ENCODE measurements around the gene C12orf76.
A peak's percentile ranks its signal among the peaks of the same experiment; 100 is the strongest.
"Not testable (repeated sequence)": the region's sequence is repeated elsewhere in the genome, so short reads cannot be mapped to it uniquely, and the experiment has no call there.

C12orf76 gene

GRCh38 chr12:110020956-110021355, 27.4 kb downstream of the C12orf76 start:
- DNase-seq = no peak

- no peak for DNase-seq
Measured at GRCh38 chr12:110015132-110015531, 33.2 kb downstream of the C12orf76 start.

GRCh38 chr12:110012659-110013058, 35.7 kb downstream of the C12orf76 start:
- DNase-seq = no peak

GRCh38 chr12:110012137-110012536, 36.2 kb downstream of the C12orf76 start:
- DNase-seq = no peak

GRCh38 chr12:110010853-110011723, 37.2 kb downstream of the C12orf76 start:
- no peak for DNase-seq

- not testable (repeated sequence) for DNase-seq
Measured at GRCh38 chr12:110008681-110009398, 39.5 kb downstream of the C12orf76 start.

GRCh38 chr12:110007881-110008280, 40.4 kb downstream of the C12orf76 start:
- DNase-seq = no peak

- no peak for DNase-seq
Measured at GRCh38 chr12:110006115-110006514, 42.2 kb downstream of the C12orf76 start.

GRCh38 chr12:110005319-110005973, 42.9 kb downstream of the C12orf76 start:
- DNase-seq = no peak

GRCh38 chr12:110004598-110004997, 43.7 kb downstream of the C12orf76 start:
- no peak for DNase-seq

- DNase-seq = peak; percentile 26
Measured at GRCh38 chr12:110002676-110003515, 45.4 kb downstream of the C12orf76 start.

- peak; percentile 94 for DNase-seq
Measured at GRCh38 chr12:110001596-110001995, 46.7 kb downstream of the C12orf76 start.

GRCh38 chr12:109999983-110000505, 48.3 kb downstream of the C12orf76 start:
- peak; percentile 34 for DNase-seq

GRCh38 chr12:109999649-109999971, 48.7 kb downstream of the C12orf76 start:
- DNase-seq = no peak

GRCh38 chr12:109998904-109999648, 49.2 kb downstream of the C12orf76 start, which contains the start of gene ANKRD13A:
Gene ANKRD13A (plus strand): TSS chr12:109999430. CDS start chr12:109999689, 259 bp downstream.
- DNase-seq = peak; percentile 94

GRCh38 chr12:109998241-109998903, 50.0 kb downstream of the C12orf76 start:
- peak; percentile 19 for DNase-seq

- DNase-seq = no peak
Measured at GRCh38 chr12:109997393-109997792, 50.9 kb downstream of the C12orf76 start.

GRCh38 chr12:109996483-109996853, 51.9 kb downstream of the C12orf76 start:
- DNase-seq = no peak

- DNase-seq = peak; percentile 91
Measured at GRCh38 chr12:109995686-109996482, 52.4 kb downstream of the C12orf76 start, which contains the start of gene GIT2. Gene GIT2 (minus strand): TSS chr12:109996368. CDS start chr12:109996224, 144 bp downstream.

GRCh38 chr12:109995361-109995685, 53.0 kb downstream of the C12orf76 start:
- peak; percentile 18 for DNase-seq

All from EL (cell line).